MM.1S (cell line): Measurements from ENCODE around the gene MYO10.

Experiments used
- EZH2 ChIP-seq: fragments of 300-600 bp; sonication (generic); optimal IDR thresholded peaks from 2 replicates; pipeline ENCODE3; 2017; ENCODE audit warnings: low read depth, mild to moderate bottlenecking, antibody characterized with exemption, low read length, mixed read lengths
- TF ChIP-seq, protein P1 (sequence below): fragments of 300-600 bp; sonication (generic); IDR thresholded peaks from 2 replicates; pipeline ENCODE4 v1.5.1; 2016; ENCODE audit warnings: antibody characterized with exemption, low read length, mixed read lengths

DNA sequence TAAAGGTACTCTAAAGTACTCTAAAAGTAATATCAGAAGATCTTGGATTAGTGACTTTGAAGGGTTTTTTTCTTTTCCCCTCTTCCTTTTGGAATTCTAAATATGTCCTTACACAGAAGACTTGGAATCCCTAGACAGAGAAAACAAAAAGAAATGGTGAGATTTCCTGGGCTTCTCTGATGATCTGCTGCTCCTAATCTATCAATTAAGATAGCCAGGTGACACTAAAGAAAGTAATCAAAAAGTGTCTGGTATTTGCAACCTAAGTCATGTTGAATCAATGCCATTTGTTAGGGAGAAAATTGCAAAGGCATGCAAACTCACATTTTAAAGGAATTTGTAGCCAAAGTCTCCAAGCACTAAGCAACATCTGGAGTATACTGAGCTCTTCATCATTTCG lies 29.5 kb upstream of the MYO10 start:
- TF ChIP-seq, protein P1, sequence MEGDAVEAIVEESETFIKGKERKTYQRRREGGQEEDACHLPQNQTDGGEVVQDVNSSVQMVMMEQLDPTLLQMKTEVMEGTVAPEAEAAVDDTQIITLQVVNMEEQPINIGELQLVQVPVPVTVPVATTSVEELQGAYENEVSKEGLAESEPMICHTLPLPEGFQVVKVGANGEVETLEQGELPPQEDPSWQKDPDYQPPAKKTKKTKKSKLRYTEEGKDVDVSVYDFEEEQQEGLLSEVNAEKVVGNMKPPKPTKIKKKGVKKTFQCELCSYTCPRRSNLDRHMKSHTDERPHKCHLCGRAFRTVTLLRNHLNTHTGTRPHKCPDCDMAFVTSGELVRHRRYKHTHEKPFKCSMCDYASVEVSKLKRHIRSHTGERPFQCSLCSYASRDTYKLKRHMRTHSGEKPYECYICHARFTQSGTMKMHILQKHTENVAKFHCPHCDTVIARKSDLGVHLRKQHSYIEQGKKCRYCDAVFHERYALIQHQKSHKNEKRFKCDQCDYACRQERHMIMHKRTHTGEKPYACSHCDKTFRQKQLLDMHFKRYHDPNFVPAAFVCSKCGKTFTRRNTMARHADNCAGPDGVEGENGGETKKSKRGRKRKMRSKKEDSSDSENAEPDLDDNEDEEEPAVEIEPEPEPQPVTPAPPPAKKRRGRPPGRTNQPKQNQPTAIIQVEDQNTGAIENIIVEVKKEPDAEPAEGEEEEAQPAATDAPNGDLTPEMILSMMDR: no peak
- no peak for TF ChIP-seq EZH2
